ENCODE measurements around the gene GPR39. TPM values are rescaled to one million over a fixed set of nuclear protein-coding genes. Genes with fewer than 3 reads are reported as not detected.
"Not testable (repeated sequence)": the region's sequence is repeated elsewhere in the genome, so short reads cannot be mapped to it uniquely, and the experiment has no call there.

The GPR39 gene
- total RNA-seq, 2 experiments from 2014 or later, result not detected

- Mint-ChIP-seq H3K4me3 (no peak overlapping the region), H3K27me3 (ENCODE audit: low read depth) (peaks cover 4% of the 10 kb centered on the region), H3K4me1 (ENCODE audit: low read depth) (no peaks in the 10 kb centered on the region), H3K9me3 (no peaks in the 10 kb centered on the region), H3K36me3 (ENCODE audit: low read depth) (no peaks in the 10 kb centered on the region), H3K27ac (no peak overlapping the region)
- CTCF ChIA-PET, result no interaction called here
- intact Hi-C loops (cut with micrococcal nuclease), result no loop called here
- no peak for DNase-seq
Measured at GRCh38 chr2:132392221-132392620, 24.4 kb upstream of the GPR39 start.

- Mint-ChIP-seq H3K4me1 (ENCODE audit: low read depth) (no peaks in the 10 kb centered on the region), H3K9me3 (no peaks in the 10 kb centered on the region), H3K27me3 (ENCODE audit: low read depth) (peaks cover 6% of the 10 kb centered on the region), H3K4me3 (no peak overlapping the region), H3K36me3 (ENCODE audit: low read depth) (no peaks in the 10 kb centered on the region), H3K27ac (no peak overlapping the region)
- CTCF ChIA-PET, result no interaction called here
- intact Hi-C loops (cut with micrococcal nuclease), result no loop called here
- no peak for DNase-seq
Measured at GRCh38 chr2:132392879-132393278, 23.7 kb upstream of the GPR39 start.

DNA sequence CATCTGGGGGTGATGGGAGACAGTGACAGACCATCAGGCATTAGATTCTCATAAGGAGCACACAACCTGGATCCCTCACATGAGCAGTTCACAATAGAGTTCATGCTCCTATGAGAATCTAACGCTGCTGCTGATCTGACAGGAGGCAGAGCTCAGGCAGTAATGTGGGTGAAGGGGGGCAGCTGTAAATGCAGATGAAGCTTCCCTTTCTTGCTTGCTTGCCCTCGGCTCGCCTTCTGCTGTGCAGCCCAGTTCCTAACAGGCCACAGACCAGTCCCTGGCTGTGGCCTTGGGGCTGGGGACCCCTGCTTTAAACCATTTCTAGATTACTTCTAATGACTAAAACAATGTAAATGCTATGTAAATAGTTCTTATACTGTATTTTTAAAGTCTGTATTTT lies 19.6 kb upstream of the GPR39 start:
- DNase-seq; H3K27me3 Mint-ChIP-seq (ENCODE audit: low read depth); CTCF ChIA-PET; H3K4me1 Mint-ChIP-seq (ENCODE audit: low read depth); H3K27ac Mint-ChIP-seq; H3K36me3 Mint-ChIP-seq (ENCODE audit: low read depth); H3K4me3 Mint-ChIP-seq; intact Hi-C loops (cut with micrococcal nuclease); H3K9me3 Mint-ChIP-seq: not testable (repeated sequence)

GRCh38 chr2:132400169-132400900 lies 16.3 kb upstream of the GPR39 start:
- H3K27me3 Mint-ChIP-seq (ENCODE audit: low read depth), result peaks cover 7% of the 10 kb centered on the region
- H3K9me3 Mint-ChIP-seq, result peaks cover 4% of the 10 kb centered on the region
- CTCF ChIA-PET, result no interaction called here
- H3K4me1 Mint-ChIP-seq (ENCODE audit: low read depth), result no peaks in the 10 kb centered on the region
- no peaks in the 10 kb centered on the region for H3K36me3 Mint-ChIP-seq (ENCODE audit: low read depth)
- no peak overlapping the region for H3K4me3 Mint-ChIP-seq
- no peak for DNase-seq
- intact Hi-C loops (cut with micrococcal nuclease), result no loop called here
- H3K27ac Mint-ChIP-seq, result no peak overlapping the region

- H3K4me3 Mint-ChIP-seq, result no peak overlapping the region
- H3K27me3 Mint-ChIP-seq (ENCODE audit: low read depth), result peaks cover 7% of the 10 kb centered on the region
- H3K4me1 Mint-ChIP-seq (ENCODE audit: low read depth), result no peaks in the 10 kb centered on the region
- CTCF ChIA-PET, result no interaction called here
- no peaks in the 10 kb centered on the region for H3K36me3 Mint-ChIP-seq (ENCODE audit: low read depth)
- DNase-seq, result no peak
- intact Hi-C loops (cut with micrococcal nuclease), result no loop called here
- H3K9me3 Mint-ChIP-seq, result peaks cover 4% of the 10 kb centered on the region
- no peak overlapping the region for H3K27ac Mint-ChIP-seq
Measured at GRCh38 chr2:132400901-132401240, 15.7 kb upstream of the GPR39 start.

DNA sequence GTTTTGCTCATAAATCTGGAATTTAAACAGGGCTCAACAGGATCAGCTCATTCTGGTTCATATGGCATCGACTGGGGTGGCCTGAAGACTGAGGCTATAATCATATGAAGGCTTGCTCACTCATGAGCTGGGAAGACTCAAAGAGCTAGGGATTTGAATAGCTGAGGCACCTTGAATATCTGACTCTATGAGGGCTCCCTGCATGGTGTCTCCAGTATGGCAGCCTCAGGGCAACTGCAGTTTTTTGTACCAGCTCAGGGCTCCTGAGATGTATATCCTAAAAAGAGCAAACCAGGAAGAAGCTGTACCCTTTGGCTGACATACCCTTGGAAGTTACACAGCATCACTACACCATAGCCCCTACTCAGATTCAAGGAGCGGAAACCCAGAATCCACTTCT lies 15.3 kb upstream of the GPR39 start:
- intact Hi-C loops (cut with micrococcal nuclease), result no loop called here
- Mint-ChIP-seq H3K9me3 (peaks cover 5% of the 10 kb centered on the region), H3K4me3 (no peak overlapping the region), H3K4me1 (ENCODE audit: low read depth) (no peaks in the 10 kb centered on the region), H3K36me3 (ENCODE audit: low read depth) (no peaks in the 10 kb centered on the region), H3K27ac (no peak overlapping the region), H3K27me3 (ENCODE audit: low read depth) (peaks cover 7% of the 10 kb centered on the region)
- CTCF ChIA-PET, result no interaction called here
- DNase-seq, result no peak

- Mint-ChIP-seq H3K4me1 (ENCODE audit: low read depth) (no peaks in the 10 kb centered on the region), H3K4me3 (no peak overlapping the region), H3K27me3 (ENCODE audit: low read depth) (peaks cover 6% of the 10 kb centered on the region)
Measured at GRCh38 chr2:132403146-132403545, 13.5 kb upstream of the GPR39 start.

DNA sequence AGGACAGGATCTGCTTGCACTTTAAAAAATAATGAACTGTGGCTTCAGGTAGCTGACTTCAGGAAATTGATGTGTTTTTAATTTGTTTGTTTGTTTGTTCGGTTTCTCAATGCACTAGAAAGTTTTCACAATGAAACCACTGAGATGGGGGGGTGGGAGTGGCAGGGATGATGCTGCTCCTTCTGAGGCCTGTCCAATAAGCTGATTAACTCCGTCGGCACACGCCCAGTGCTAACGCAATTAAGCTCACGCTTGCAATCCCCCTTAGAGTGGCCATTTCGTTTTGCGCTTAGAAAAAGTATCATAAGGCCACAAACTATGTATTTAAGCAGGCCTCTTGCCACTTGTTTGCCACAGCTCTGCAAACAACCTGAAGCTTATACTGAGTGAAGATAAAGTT lies 12.5 kb upstream of the GPR39 start:
- H3K36me3 Mint-ChIP-seq (ENCODE audit: low read depth), result no peaks in the 10 kb centered on the region
- H3K4me1 Mint-ChIP-seq (ENCODE audit: low read depth), result no peaks in the 10 kb centered on the region
- peaks cover 8% of the 10 kb centered on the region for H3K9me3 Mint-ChIP-seq
- peaks cover 6% of the 10 kb centered on the region for H3K27me3 Mint-ChIP-seq (ENCODE audit: low read depth)
- CTCF ChIA-PET, result no interaction called here
- intact Hi-C loops (cut with micrococcal nuclease), result no loop called here
- H3K27ac Mint-ChIP-seq, result no peak overlapping the region
- DNase-seq, result no peak
- no peak overlapping the region for H3K4me3 Mint-ChIP-seq

More at GRCh38 chr2:132403146-132403545, 13.5 kb upstream of the GPR39 start:
- DNase-seq, result no peak
- intact Hi-C loops (cut with micrococcal nuclease), result no loop called here
- Mint-ChIP-seq H3K9me3 (peaks cover 5% of the 10 kb centered on the region), H3K27ac (no peak overlapping the region), H3K36me3 (ENCODE audit: low read depth) (no peaks in the 10 kb centered on the region)
- CTCF ChIA-PET, result no interaction called here

DNA sequence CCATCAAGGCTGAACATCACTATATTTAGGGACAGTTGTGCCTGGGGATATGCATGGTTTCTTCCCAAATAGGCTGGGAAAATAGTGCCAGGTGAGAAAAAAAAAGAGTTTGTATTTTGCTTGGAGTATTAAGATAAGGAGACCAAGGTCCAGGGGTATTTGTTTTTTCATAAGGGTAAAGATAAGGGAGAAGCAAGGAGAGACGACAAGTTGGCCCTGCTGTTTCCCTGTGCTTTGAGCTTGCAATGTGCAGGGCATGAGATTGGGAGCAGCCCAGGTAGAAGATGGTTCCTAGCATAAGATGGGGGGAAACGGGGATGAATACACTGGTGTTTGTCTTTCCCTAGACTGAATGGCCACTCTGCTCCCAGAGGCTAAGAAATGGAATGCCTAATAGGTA lies 8.8 kb upstream of the GPR39 start:
- DNase-seq, result no peak
- H3K4me1 Mint-ChIP-seq (ENCODE audit: low read depth), result no peaks in the 10 kb centered on the region
- H3K27me3 Mint-ChIP-seq (ENCODE audit: low read depth), result peaks cover 6% of the 10 kb centered on the region
- no peak overlapping the region for H3K27ac Mint-ChIP-seq
- peaks cover 4% of the 10 kb centered on the region for H3K9me3 Mint-ChIP-seq
- H3K4me3 Mint-ChIP-seq, result no peak overlapping the region
- CTCF ChIA-PET, result no interaction called here
- no peaks in the 10 kb centered on the region for H3K36me3 Mint-ChIP-seq (ENCODE audit: low read depth)
- intact Hi-C loops (cut with micrococcal nuclease), result no loop called here

GRCh38 chr2:132412021-132412420 lies 4.6 kb upstream of the GPR39 start:
- Mint-ChIP-seq H3K36me3 (ENCODE audit: low read depth) (no peaks in the 10 kb centered on the region), H3K27ac (no peak overlapping the region), H3K9me3 (peaks cover 2% of the 10 kb centered on the region), H3K4me3 (no peak overlapping the region), H3K27me3 (ENCODE audit: low read depth) (peaks cover 24% of the 10 kb centered on the region), H3K4me1 (ENCODE audit: low read depth) (no peaks in the 10 kb centered on the region)
- intact Hi-C loops (cut with micrococcal nuclease), result no loop called here
- DNase-seq, result no peak
- CTCF ChIA-PET, result no interaction called here

GRCh38 chr2:132414081-132414480 lies 2.5 kb upstream of the GPR39 start:
- no peaks in the 10 kb centered on the region for H3K4me1 Mint-ChIP-seq (ENCODE audit: low read depth)
- H3K4me3 Mint-ChIP-seq, result no peak overlapping the region
- H3K9me3 Mint-ChIP-seq, result no peaks in the 10 kb centered on the region
- no peaks in the 10 kb centered on the region for H3K36me3 Mint-ChIP-seq (ENCODE audit: low read depth)
- intact Hi-C loops (cut with micrococcal nuclease), result no loop called here
- CTCF ChIA-PET, result no interaction called here
- peaks cover 33% of the 10 kb centered on the region for H3K27me3 Mint-ChIP-seq (ENCODE audit: low read depth)
- DNase-seq, result no peak
- no peak overlapping the region for H3K27ac Mint-ChIP-seq

GRCh38 chr2:132415256-132415914 lies 1.2 kb upstream of the GPR39 start:
- Mint-ChIP-seq H3K4me1 (ENCODE audit: low read depth) (no peaks in the 10 kb centered on the region), H3K36me3 (ENCODE audit: low read depth) (no peaks in the 10 kb centered on the region), H3K9me3 (no peaks in the 10 kb centered on the region), H3K27me3 (ENCODE audit: low read depth) (peaks cover 35% of the 10 kb centered on the region), H3K27ac (no peak overlapping the region), H3K4me3 (no peak overlapping the region)
- intact Hi-C loops (cut with micrococcal nuclease), result no loop called here
- CTCF ChIA-PET, result no interaction called here
- DNase-seq, result no peak

DNA sequence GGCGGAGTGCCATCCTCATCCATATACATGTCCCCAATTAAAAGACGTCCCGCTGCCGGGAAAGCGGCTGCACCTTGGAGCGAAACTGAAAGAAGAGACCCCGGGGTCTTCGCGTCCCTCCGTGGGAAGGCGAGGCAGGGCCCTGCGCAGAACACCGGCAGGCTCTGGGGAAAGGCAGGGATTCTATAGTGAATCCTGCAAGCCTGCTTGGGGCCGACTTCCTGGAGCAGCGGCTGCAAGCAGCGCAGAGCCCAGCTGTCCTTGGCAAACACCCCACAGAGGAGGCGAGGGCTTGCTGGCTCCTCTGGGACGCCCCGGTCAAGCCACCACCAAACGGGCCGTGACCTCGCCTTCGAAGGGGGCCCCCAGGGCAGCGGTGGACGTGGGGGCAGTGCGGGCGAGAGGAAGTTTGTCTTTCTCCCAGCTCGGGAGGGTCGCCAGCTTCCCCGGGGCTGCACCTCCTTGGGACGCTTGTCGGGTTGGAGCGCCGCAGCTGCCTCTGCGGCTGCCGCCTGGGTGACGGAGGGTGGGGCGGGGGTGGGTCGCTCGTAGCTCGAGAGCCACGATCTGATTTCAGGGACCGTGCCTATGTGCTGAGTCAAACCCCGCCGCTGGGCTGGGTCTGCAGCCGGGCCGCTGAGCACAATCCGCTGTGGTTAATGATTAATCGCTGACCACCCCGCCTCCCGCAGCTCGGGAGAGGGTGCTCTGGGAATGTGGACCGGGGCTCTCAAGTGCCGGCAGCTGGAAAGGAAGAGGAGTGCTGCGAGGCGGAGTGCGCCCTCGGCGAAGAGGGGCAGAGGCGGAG lies 486 bp upstream of the GPR39 start:
- H3K4me1 Mint-ChIP-seq (ENCODE audit: low read depth), result no peaks in the 10 kb centered on the region
- intact Hi-C loops (cut with micrococcal nuclease), result no loop called here
- no peaks in the 10 kb centered on the region for H3K36me3 Mint-ChIP-seq (ENCODE audit: low read depth)
- CTCF ChIA-PET, result no interaction called here
- H3K27me3 Mint-ChIP-seq (ENCODE audit: low read depth), result peaks cover 35% of the 10 kb centered on the region
- no peak overlapping the region for H3K27ac Mint-ChIP-seq
- DNase-seq, result no peak
- no peak overlapping the region for H3K4me3 Mint-ChIP-seq
- no peaks in the 10 kb centered on the region for H3K9me3 Mint-ChIP-seq
